Right atrium auricular region (tissue), 2 donors: ENCODE results near the gene TMEM52B. TPM values are rescaled to one million over a fixed set of nuclear protein-coding genes. Genes with fewer than 3 reads are reported as not detected.

ENCODE experiments used
- DNase-seq: peaks from one replicate; pipeline ENCODE4 v3.0.0-alpha.2; 2019; ENCODE audit warnings: low spot score
- H3K27ac ChIP-seq, 2 donors: fragments of 200-600 bp; sonication (generic); 1 replicate in 1 of 2; 2 replicates in 1 of 2; pipeline ENCODE4 v1.5.1; 2016 to 2019
- H3K27me3 ChIP-seq, 2 donors: fragments of 200-600 bp; sonication (generic); one replicate each; pipeline versions ENCODE4 v1.5.1 to v1.6.0; 2017 to 2019
- H3K36me3 ChIP-seq: fragments of 200-600 bp; sonication (generic); one replicate; pipeline ENCODE4 v1.5.1; 2016
- H3K4me1 ChIP-seq, 2 donors: fragments of 200-600 bp; sonication (generic); one replicate each; pipeline versions ENCODE4 v1.5.1 to v1.6.0; 2017 to 2019
- H3K4me3 ChIP-seq, 2 donors: fragments of 200-600 bp; sonication (generic); 1 replicate in 1 of 2; 2 replicates in 1 of 2; pipeline ENCODE4 v1.5.1; 2017 to 2019; ENCODE audit warnings: mild to moderate bottlenecking in 1 of 2, moderate library complexity in 1 of 2
- H3K9me3 ChIP-seq, 2 donors: fragments of 200-600 bp; sonication (generic); one replicate each; pipeline ENCODE4 v1.5.1; 2019
- total RNA-seq, 2 donors: library from RNA; depleted of rRNA; stranded (reverse); fragments of >200 nt; gene quantifications; one replicate each; pipeline ENCODE4 v1.1.0, GENCODE V29; 2016
- TF ChIP-seq, protein P1 (sequence below), 2 donors: fragments of 200-600 bp; sonication (generic); IDR thresholded peaks; one replicate each; pipeline ENCODE4 v1.5.1; 2019; ENCODE audit warnings: antibody characterized with exemption in 2 of 2

The TMEM52B gene
- total RNA-seq, 2 donors from 2014 or later, result 0.51 TPM; not detected in 1

GRCh38 chr12:10210225-10210624 lies 31.4 kb downstream of the TMEM52B start:
- Histone ChIP-seq H3K4me3 (no peak overlapping the region), H3K27ac (no peak overlapping the region), H3K27me3 (no peaks in the 10 kb centered on the region), H3K9me3 (no peaks in the 10 kb centered on the region), H3K4me1 (peaks cover 0 to 7% of the 10 kb centered on the region in 2 donors), H3K36me3 (no peaks in the 10 kb centered on the region)
- TF ChIP-seq, protein P1, sequence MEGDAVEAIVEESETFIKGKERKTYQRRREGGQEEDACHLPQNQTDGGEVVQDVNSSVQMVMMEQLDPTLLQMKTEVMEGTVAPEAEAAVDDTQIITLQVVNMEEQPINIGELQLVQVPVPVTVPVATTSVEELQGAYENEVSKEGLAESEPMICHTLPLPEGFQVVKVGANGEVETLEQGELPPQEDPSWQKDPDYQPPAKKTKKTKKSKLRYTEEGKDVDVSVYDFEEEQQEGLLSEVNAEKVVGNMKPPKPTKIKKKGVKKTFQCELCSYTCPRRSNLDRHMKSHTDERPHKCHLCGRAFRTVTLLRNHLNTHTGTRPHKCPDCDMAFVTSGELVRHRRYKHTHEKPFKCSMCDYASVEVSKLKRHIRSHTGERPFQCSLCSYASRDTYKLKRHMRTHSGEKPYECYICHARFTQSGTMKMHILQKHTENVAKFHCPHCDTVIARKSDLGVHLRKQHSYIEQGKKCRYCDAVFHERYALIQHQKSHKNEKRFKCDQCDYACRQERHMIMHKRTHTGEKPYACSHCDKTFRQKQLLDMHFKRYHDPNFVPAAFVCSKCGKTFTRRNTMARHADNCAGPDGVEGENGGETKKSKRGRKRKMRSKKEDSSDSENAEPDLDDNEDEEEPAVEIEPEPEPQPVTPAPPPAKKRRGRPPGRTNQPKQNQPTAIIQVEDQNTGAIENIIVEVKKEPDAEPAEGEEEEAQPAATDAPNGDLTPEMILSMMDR (IDR thresholded peaks at IDR 0.05), result no peak
- DNase-seq, result peak; percentile 58

- H3K36me3 ChIP-seq, result peaks cover 6% of the 10 kb centered on the region
- H3K27ac ChIP-seq, result peak overlapping the region; percentile 100
- DNase-seq, result peak; percentile 58
- no peaks in the 10 kb centered on the region for H3K9me3 ChIP-seq
- H3K27me3 ChIP-seq, result no peaks in the 10 kb centered on the region
- H3K4me1 ChIP-seq, result peaks cover 0 to 18% of the 10 kb centered on the region in 2 donors
- TF ChIP-seq, protein P1 (IDR thresholded peaks at IDR 0.05), result no peak
- H3K4me3 ChIP-seq, result no peak overlapping the region
Observed at GRCh38 chr12:10211101-10211939, 32.5 kb downstream of the TMEM52B start.

DNA sequence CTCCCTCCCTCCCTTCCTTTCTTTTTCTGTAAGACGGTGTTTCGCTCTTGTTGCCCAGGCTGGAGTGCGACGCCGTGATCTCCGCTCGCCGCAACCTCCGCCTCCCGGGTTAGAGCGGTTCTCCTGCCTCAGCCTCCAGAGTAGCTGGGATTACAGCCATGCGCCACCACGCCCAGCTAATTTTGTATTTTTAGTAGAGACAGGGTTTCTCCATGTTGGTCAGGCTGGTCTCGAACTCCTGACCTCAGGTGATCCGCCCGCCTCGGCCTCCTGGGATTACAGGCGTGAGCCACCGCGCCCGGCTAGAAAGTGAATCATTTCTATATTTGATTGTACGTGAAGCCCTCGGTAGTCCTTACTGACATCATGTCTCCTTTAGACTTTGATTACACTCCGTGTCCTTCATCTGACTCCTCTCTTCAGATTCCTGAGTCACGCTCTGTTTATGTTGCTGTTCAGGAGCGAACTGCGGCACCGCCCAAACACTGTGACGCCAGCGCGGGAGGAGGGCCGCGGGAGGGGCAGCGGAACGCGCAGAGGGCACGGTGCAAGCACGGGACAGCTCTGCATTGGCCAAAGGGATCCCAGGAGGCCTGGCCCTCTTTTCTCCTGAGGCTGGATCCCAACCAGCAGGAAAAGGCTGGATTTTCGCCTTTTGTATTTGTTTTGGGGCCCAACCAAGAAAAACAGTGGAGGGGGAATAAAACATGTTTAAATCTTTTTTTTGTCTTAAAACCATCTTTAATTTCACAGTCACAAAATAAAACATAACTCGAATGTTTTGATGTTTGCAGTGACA lies 33.3 kb downstream of the TMEM52B start:
- peak overlapping the region; percentile 83 to 98 for H3K4me3 ChIP-seq
- DNase-seq, result peak; percentile 99
- H3K4me1 ChIP-seq, result peaks cover 0 to 21% of the 10 kb centered on the region in 2 donors
- no peaks in the 10 kb centered on the region for H3K9me3 ChIP-seq
- TF ChIP-seq, protein P1 (IDR thresholded peaks at IDR 0.05), result no peak
- peaks cover 6% of the 10 kb centered on the region for H3K36me3 ChIP-seq
- H3K27ac ChIP-seq, result peak overlapping the region; percentile 100
- no peaks in the 10 kb centered on the region for H3K27me3 ChIP-seq

GRCh38 chr12:10212739-10213131 lies 33.9 kb downstream of the TMEM52B start, which contains the start of gene GABARAPL1:
TSS of gene GABARAPL1 (plus strand) at chr12:10212877. CDS start at chr12:10213130, 253 bp downstream.
- Histone ChIP-seq H3K36me3 (peaks cover 11% of the 10 kb centered on the region), H3K9me3 (no peaks in the 10 kb centered on the region), H3K4me3 (peak within 1 kb of the TSS; percentile 83 to 98), H3K27ac (peak within 1 kb of the TSS; percentile 100), H3K4me1 (peaks cover 0 to 27% of the 10 kb centered on the region in 2 donors), H3K27me3 (no peaks in the 10 kb centered on the region)
- TF ChIP-seq, protein P1 (IDR thresholded peaks at IDR 0.05), result peak in 1 of 2 donors; percentile 19
- DNase-seq, result peak; percentile 93

DNA sequence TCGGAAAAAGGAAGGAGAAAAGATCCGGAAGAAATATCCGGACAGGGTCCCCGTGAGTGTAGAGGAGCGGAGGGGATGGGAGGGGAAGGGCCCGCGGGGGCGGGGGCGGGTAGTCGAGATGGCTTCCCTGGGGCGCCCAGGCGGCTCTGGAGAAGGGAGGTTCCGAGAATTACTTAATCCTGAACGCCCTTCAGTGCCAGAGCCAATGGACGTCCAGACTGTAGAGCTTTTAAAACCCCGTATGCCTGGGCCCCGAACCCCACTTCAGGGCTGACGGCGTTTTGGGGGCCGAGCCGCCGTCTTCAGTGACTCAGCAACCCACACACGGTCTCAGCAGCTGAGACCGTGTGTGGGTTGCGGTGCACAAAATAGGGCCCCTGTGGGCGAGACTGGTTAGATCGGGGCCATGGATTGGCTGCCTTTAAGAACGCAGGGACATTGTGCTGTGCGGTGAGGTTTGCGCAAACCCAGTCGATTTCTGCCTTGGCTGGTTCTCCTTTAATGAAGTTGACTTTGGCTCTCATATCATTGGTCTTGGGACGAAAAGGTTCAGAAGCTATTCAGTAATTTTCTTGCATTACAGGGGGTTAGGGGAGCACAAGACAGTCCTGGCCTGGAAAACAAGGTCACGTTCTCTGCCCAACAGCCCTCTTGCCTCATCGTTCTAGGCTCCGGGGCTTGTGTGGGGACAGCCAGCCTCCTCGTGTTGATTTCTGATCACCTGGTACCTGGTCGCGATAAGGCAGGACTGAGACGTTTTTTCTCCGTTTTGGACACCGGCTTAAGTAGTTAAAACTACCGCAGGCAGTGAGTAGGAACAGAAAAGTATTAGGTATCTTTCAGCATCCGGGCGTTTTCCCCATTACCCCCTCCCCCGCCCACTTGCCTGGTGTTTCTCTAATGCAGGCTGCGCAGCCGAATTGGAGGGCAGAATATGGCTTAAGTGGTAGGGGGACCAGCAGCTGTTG lies 34.6 kb downstream of the TMEM52B start:
- peak; percentile 92 for DNase-seq
- TF ChIP-seq, protein P1 (IDR thresholded peaks at IDR 0.05), result no peak
- no peaks in the 10 kb centered on the region for H3K9me3 ChIP-seq
- peak overlapping the region; percentile 100 for H3K27ac ChIP-seq
- peaks cover 18% of the 10 kb centered on the region for H3K36me3 ChIP-seq
- peaks cover 0 to 33% of the 10 kb centered on the region in 2 donors for H3K4me1 ChIP-seq
- H3K4me3 ChIP-seq, result peak overlapping the region; percentile 83 to 98
- no peaks in the 10 kb centered on the region for H3K27me3 ChIP-seq
